Measurements from ENCODE around the gene IL22RA2. TPM values are rescaled to one million over a fixed set of nuclear protein-coding genes. Genes with fewer than 3 reads are reported as not detected.

IL22RA2 gene
- polyA plus RNA-seq, 1 donor (not counting 4 experiments of a cell fraction or from before 2014, with no cell fraction given), result 0.03 TPM

DNA sequence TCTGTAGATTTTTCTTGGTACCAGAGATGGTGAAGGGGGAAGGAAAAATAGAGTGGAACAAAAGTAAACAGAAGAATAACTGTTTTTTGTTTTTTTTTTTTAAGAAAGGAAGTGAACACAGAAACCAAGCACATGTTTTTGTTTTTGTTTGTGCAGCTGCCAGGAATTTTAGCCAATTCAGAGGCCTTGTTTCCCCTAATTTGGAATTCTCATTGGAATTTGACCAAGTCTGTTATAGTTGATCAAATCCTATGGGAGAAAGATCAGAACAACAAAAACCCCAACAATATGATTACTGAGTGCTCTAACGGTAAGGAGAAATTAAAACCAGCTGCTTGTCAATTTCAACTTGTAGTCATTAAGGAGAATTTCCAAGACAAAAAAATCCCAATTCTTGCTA, 18.2 kb upstream of the IL22RA2 start:
- dilution Hi-C loops (cut with MboI; ENCODE audit: extremely low pct_ligation_motif_present, low sequenced_read_pairs), result no loop called here
- Histone ChIP-seq H3K4me3 (ENCODE audit: control insufficient read depth in 2 of 3, extremely low read depth in 1 of 3, insufficient read depth in 2 of 3, low read depth in 1 of 3, low read length in 3 of 3) (no peak overlapping the region), H3K4me2 (ENCODE audit: control insufficient read depth, extremely low read depth, insufficient read depth, low read depth, low read length) (no peak overlapping the region), H3K9me3 (ENCODE audit: control insufficient read depth, low read depth, low read length) (peaks cover 3% of the 10 kb centered on the region), H3K9ac (ENCODE audit: control insufficient read depth, extremely low read depth, insufficient read depth, low read length) (no peak overlapping the region), H2AFZ (ENCODE audit: control insufficient read depth, low read length) (no peak overlapping the region), H3K27ac (ENCODE audit: control insufficient read depth, insufficient read depth, low read length) (no peak overlapping the region), H4K20me1 (ENCODE audit: control insufficient read depth, extremely low read depth, insufficient read depth, low read length) (no peaks in the 10 kb centered on the region), H3K27me3 (ENCODE audit: control insufficient read depth, extremely low read depth, insufficient read depth, low read length) (no peaks in the 10 kb centered on the region), H3K4me1 (ENCODE audit: control insufficient read depth, extremely low read depth, insufficient read depth, low read length) (no peaks in the 10 kb centered on the region), H3K79me2 (ENCODE audit: control insufficient read depth, insufficient read depth, low read length) (no peaks in the 10 kb centered on the region), H3K36me3 (ENCODE audit: control insufficient read depth in 2 of 2, extremely low read depth in 1 of 2, insufficient read depth in 2 of 2, low read length in 2 of 2) (no peaks in the 10 kb centered on the region), H3K9me1 (ENCODE audit: control insufficient read depth, extremely low read depth, insufficient read depth, low read length) (no peaks in the 10 kb centered on the region)
- TF ChIP-seq, protein P1, sequence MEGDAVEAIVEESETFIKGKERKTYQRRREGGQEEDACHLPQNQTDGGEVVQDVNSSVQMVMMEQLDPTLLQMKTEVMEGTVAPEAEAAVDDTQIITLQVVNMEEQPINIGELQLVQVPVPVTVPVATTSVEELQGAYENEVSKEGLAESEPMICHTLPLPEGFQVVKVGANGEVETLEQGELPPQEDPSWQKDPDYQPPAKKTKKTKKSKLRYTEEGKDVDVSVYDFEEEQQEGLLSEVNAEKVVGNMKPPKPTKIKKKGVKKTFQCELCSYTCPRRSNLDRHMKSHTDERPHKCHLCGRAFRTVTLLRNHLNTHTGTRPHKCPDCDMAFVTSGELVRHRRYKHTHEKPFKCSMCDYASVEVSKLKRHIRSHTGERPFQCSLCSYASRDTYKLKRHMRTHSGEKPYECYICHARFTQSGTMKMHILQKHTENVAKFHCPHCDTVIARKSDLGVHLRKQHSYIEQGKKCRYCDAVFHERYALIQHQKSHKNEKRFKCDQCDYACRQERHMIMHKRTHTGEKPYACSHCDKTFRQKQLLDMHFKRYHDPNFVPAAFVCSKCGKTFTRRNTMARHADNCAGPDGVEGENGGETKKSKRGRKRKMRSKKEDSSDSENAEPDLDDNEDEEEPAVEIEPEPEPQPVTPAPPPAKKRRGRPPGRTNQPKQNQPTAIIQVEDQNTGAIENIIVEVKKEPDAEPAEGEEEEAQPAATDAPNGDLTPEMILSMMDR (optimal IDR thresholded peaks at IDR 0.05 in 1 of 3, IDR thresholded peaks at IDR 0.05 in 1 of 3, conservative IDR thresholded peaks at IDR 0.05 in 1 of 3; ENCODE audit: extremely low read depth in 1 of 3, insufficient read depth in 2 of 3, low read length in 3 of 3), result no peak
- TF ChIP-seq EZH2 (IDR thresholded peaks at IDR 0.05; ENCODE audit: low read length), result no peak
- no peak for FAIRE-seq
- DNase-seq (ENCODE audit: low read depth, low spot score), result no peak

DNA sequence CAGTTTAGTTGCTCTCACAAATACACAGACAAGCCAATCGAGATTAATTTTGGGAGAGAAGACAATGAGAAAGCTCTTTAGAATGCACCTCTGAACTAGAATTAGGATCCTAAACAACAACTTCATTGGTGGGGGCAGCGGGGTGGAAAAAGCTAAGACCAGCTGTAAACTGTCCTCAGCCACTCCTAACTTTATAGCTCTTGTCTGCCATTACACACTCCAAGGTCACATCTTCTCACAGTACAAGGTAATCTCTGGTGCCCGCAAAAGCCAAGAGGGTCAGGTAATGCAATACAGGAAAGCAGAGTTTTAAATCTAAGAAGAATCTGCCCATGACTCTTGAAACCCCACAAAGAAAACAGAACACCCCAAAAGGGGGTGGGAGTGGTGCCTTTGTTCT, 17.8 kb upstream of the IL22RA2 start:
- Histone ChIP-seq H3K79me2 (ENCODE audit: control insufficient read depth, insufficient read depth, low read length) (no peaks in the 10 kb centered on the region), H3K4me3 (ENCODE audit: control insufficient read depth in 2 of 3, extremely low read depth in 1 of 3, insufficient read depth in 2 of 3, low read depth in 1 of 3, low read length in 3 of 3) (no peak overlapping the region), H4K20me1 (ENCODE audit: control insufficient read depth, extremely low read depth, insufficient read depth, low read length) (no peaks in the 10 kb centered on the region), H2AFZ (ENCODE audit: control insufficient read depth, low read length) (no peak overlapping the region), H3K9me1 (ENCODE audit: control insufficient read depth, extremely low read depth, insufficient read depth, low read length) (no peaks in the 10 kb centered on the region), H3K4me2 (ENCODE audit: control insufficient read depth, extremely low read depth, insufficient read depth, low read depth, low read length) (no peak overlapping the region), H3K27me3 (ENCODE audit: control insufficient read depth, extremely low read depth, insufficient read depth, low read length) (no peaks in the 10 kb centered on the region), H3K4me1 (ENCODE audit: control insufficient read depth, extremely low read depth, insufficient read depth, low read length) (no peaks in the 10 kb centered on the region), H3K27ac (ENCODE audit: control insufficient read depth, insufficient read depth, low read length) (no peak overlapping the region), H3K9me3 (ENCODE audit: control insufficient read depth, low read depth, low read length) (peaks cover 3% of the 10 kb centered on the region), H3K9ac (ENCODE audit: control insufficient read depth, extremely low read depth, insufficient read depth, low read length) (no peak overlapping the region), H3K36me3 (ENCODE audit: control insufficient read depth in 2 of 2, extremely low read depth in 1 of 2, insufficient read depth in 2 of 2, low read length in 2 of 2) (no peaks in the 10 kb centered on the region)
- TF ChIP-seq, protein P1 (optimal IDR thresholded peaks at IDR 0.05 in 1 of 3, IDR thresholded peaks at IDR 0.05 in 1 of 3, conservative IDR thresholded peaks at IDR 0.05 in 1 of 3; ENCODE audit: extremely low read depth in 1 of 3, insufficient read depth in 2 of 3, low read length in 3 of 3), result no peak
- TF ChIP-seq EZH2 (IDR thresholded peaks at IDR 0.05; ENCODE audit: low read length), result no peak
- no peak for FAIRE-seq
- dilution Hi-C loops (cut with MboI; ENCODE audit: extremely low pct_ligation_motif_present, low sequenced_read_pairs), result no loop called here
- no peak for DNase-seq (ENCODE audit: low read depth, low spot score)
